HG03442 (cell line): ENCODE results near the gene SERGEF.

ENCODE experiments used
- ATAC-seq: cut with Tn5 transposase; IDR thresholded peaks from one replicate; pipeline ENCODE4 v1.9.1; 2021; ENCODE audit warnings: mild to moderate bottlenecking, moderate library complexity; ENCODE audit not compliant: unreplicated experiment

Gene SERGEF

GRCh38 chr11:17822401-17822781, 190.5 kb downstream of the SERGEF start:
- no peak for ATAC-seq

GRCh38 chr11:17821648-17822400, 191.0 kb downstream of the SERGEF start:
- no peak for ATAC-seq

DNA sequence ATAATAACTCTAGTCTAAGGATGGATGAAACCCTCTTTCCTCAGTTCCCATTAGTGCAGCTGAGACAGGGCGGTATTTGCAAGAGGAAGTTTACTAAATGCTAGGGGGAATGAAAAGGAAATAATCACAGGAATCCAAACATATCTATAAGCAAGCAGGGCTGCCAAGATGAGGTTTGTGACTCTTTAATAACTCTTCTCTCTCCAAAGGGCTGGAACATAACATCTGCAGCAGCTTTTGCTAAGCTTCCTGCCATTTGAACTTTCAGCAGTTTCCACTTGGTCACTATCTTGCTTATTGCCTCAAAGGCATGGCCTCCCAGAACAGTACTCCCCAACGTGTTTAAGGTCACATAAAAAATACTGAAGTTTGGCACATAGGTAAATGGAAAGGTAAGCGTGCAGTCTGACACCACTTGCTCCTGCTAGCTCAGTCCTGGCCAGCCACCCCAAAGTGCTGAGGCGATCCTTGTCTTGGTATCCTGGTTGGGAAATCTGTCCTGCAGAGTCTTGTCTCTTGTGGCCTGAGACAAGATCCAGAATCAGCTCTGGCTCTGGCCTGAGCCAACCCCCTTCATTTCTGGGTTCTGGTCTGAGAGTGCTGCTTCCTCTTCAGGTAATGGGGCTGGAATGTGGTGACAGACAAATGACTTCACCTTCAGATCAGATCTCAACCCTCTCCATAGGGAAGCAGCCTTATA, 196.5 kb downstream of the SERGEF start:
- no peak for ATAC-seq

DNA sequence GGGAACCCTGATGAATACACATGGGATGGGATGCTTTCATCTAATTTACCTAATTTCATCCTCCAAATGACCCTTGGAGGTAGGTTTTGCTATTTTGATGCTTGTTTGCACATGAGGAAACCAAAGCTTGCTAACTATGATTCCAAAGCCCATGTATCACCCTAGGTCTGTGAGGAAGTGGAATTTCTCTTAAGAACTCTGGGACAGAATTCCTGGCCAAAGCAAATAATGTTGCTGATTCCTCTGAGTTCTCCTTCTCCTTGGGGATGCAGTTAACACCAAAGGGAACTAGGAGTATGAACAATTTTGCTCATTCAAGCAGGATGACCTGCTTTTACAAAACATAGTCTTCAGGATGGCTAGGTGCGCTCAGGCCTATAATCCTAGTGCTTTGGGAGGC, 198.3 kb downstream of the SERGEF start:
- ATAC-seq, result no peak

- no peak for ATAC-seq
Observed at GRCh38 chr11:17813391-17814059, 199.3 kb downstream of the SERGEF start.

- ATAC-seq, result no peak
Observed at GRCh38 chr11:17812865-17813187, 200.0 kb downstream of the SERGEF start.

- no peak for ATAC-seq
Observed at GRCh38 chr11:17812091-17812864, 200.6 kb downstream of the SERGEF start.

DNA sequence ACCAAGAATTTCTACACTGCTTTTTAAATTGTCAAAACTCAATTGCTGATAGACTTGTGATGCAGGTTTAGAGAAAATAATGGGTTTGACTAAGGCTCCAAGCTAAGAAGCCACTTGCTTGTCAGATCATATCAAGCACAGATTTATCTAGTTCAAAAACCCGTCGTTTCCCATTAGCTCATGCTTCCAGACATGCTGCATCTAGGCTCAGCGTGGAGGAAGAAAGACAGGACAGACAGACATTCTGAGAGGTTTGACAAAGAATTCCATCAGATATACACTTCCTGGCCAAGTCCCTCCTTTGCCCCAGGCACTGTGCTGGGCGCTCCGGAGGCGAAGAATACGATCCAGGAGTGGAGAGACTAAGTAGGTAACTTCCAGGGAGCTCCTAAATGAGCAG, 201.5 kb downstream of the SERGEF start:
- no peak for ATAC-seq

DNA sequence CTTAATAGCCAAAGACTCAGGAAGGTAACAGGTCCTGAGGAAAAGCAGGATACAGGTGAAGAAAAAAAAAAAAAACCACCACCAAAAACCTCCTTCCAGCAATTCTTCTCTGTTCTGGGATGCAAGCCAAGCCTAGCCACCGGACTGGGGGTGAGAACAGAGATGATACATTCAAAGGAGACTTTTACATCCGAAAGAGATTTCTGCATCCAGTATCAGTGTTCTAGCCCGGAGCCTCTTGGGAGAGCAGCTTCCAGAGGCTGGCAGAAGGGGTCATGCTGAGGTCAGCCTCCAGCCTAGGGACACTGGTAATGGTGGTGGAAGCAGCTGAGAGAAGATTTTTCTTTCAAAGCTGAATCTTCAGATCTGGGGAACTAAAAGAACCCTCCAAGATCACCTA, 202.1 kb downstream of the SERGEF start:
- ATAC-seq, result no peak

DNA sequence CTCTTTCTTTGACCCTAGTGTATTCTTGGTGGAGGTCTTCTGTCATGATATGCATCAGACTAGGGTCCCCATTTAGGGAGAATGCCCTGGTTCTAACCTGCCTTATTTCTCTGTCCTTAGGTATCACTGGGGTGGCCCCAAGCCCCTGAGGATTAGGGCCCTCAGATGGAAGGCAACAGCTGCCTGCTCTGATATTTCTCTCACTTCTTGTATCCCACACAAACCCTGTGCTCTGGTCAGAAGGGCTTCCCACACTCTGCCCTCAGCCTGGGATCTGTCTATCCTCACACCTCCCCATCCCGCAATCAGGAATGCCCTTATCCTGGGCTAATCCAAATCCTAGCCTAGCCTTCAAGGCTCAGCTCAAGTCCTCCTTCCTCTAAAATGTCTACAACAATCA, 202.8 kb downstream of the SERGEF start:
- ATAC-seq, result no peak

- ATAC-seq, result no peak
Observed at GRCh38 chr11:17807034-17807433, 205.8 kb downstream of the SERGEF start.

DNA sequence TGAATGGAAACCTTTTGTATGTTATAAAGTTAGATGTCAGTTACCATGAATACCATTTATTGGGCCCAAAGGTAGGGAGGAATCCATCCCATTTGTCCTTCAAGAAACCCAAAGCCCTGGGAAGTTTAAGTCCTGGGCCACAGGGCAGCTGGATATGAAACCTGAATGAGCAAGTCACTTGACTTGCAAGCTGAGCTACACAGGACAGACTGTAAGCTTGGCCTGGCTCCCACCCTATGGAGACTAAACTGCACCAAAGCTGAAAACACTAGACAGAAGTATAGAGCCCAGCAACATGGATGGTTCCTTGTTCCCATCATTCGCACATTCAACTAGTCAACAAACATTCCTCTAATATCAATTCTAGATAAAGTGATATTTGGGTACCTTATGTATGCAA, 207.0 kb downstream of the SERGEF start:
- ATAC-seq, result no peak

- ATAC-seq, result no peak
Observed at GRCh38 chr11:17805043-17805442, 207.8 kb downstream of the SERGEF start.

- ATAC-seq, result no peak
Observed at GRCh38 chr11:17803754-17804334, 209.0 kb downstream of the SERGEF start.

GRCh38 chr11:17802491-17802890, 210.4 kb downstream of the SERGEF start:
- ATAC-seq, result no peak

DNA sequence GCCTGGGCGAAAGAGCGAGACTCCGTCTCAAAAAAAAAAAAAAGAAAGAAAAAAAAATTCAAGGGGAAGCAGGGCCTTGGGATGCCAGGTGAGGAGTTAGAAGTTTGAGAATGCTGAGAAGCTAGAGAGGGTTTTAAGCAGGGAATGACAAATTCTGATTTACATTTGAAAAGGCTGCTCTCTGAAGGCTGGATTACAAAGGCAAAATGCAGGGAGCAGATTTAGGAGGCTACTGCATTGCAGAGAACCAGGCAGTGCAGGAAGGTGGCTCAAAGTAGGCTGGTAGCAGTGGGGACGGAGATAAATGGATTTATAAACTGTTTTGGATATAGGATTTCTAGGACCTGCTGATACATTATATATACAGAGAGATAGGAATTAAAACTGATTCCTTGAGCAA, 211.7 kb downstream of the SERGEF start:
- ATAC-seq, result no peak

DNA sequence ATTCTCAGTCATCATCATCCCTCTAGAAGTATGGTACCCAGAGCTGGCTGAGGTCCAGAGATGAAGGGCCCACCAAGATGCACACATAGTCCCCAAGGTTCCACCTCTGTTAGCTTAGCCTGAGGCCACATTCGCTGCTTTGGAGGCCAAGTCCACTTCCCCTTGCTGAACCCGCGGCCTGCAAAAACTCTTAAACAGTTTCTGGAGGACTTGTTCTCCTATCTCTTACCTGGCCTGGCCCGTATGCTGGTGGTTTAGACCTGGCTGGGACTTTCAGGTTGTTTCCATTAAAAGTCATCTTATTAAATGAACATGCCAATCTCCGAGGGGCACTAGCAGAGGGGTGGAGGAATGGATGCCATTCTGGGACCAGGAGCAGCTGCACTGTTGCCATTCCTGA, 213.7 kb downstream of the SERGEF start:
- no peak for ATAC-seq

- no peak for ATAC-seq
Observed at GRCh38 chr11:17798716-17799115, 214.1 kb downstream of the SERGEF start.

DNA sequence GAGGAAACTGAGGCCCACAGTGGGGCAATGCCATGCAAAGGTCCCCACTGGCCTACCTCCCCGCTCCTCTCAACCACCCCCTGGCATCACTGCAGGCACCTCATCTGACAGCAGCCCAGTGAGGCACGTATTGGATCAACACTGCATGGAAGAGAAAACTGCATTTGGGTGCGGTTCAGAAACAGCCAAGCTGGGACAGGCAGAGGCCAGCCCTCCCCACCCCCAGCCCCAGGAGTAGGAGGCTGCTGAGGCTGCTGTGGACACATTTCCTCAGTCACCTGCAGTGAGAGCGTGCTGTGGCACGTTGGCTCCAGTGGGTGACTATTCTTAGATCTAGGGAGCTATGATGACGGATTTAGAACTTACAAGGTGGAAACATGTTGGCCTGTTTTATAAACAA, 214.6 kb downstream of the SERGEF start:
- ATAC-seq, result no peak

GRCh38 chr11:17796154-17796553, 216.7 kb downstream of the SERGEF start:
- ATAC-seq, result no peak

DNA sequence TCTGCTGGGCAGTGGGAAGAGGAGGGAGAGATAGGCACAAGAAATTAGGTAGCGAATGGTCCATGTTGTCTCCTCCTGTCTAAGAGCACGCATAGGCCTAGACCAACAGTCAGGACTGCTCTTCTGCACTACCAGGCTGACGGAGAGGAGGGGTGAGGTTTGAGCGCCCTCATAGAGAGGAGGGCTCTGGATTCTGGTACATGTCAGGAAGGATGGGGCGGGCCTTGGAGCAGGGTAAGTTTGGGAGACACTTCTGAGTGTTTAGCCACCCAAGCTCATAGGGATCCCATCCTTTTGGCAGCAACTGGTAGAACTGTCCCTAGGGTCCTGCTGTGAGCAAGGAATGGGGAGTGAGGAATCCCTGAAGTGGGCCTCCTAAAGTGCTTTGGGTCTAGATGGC, 217.9 kb downstream of the SERGEF start:
- no peak for ATAC-seq
